Fibroblast of mammary gland (primary cell): ENCODE data around the gene PSORS1C1.

ENCODE experiments used
- DNase-seq: peaks from one replicate; pipeline ENCODE4 v3.0.0-alpha.2; 2010; ENCODE audit warnings: low read depth
- H3K4me3 ChIP-seq: 2 replicates; pipeline ENCODE4 v1.5.1; 2011; ENCODE audit warnings: low read depth, mild to moderate bottlenecking, low read length, moderate library complexity; ENCODE audit not compliant: control insufficient read depth
- CTCF ChIP-seq: conservative IDR thresholded peaks from 2 replicates; pipeline ENCODE4 v1.5.1; 2011; ENCODE audit warnings: low read depth, low read length, inconsistent platforms; ENCODE audit not compliant: control insufficient read depth, insufficient read depth

The PSORS1C1 gene

GRCh38 chr6:31144296-31144969, 29.8 kb downstream of the PSORS1C1 start:
- H3K4me3 ChIP-seq, result no peak overlapping the region
- DNase-seq, result no peak
- no peak for TF ChIP-seq CTCF

GRCh38 chr6:31144970-31145340, 30.4 kb downstream of the PSORS1C1 start:
- H3K4me3 ChIP-seq, result no peak overlapping the region
- no peak for DNase-seq
- TF ChIP-seq CTCF, result no peak

- H3K4me3 ChIP-seq, result no peak overlapping the region
- no peak for TF ChIP-seq CTCF
- DNase-seq, result no peak
Observed at GRCh38 chr6:31145386-31145785, 30.8 kb downstream of the PSORS1C1 start.

- DNase-seq, result no peak
- no peak for TF ChIP-seq CTCF
- H3K4me3 ChIP-seq, result no peak overlapping the region
Observed at GRCh38 chr6:31149827-31150447, 35.3 kb downstream of the PSORS1C1 start.

GRCh38 chr6:31152781-31153180, 38.2 kb downstream of the PSORS1C1 start:
- no peak for TF ChIP-seq CTCF
- no peak for DNase-seq
- H3K4me3 ChIP-seq, result no peak overlapping the region

- H3K4me3 ChIP-seq, result no peak overlapping the region
- TF ChIP-seq CTCF, result no peak
- DNase-seq, result no peak
Observed at GRCh38 chr6:31154436-31154835, 39.8 kb downstream of the PSORS1C1 start.

- no peak overlapping the region for H3K4me3 ChIP-seq
- no peak for DNase-seq
- no peak for TF ChIP-seq CTCF
Observed at GRCh38 chr6:31156641-31157040, 42.0 kb downstream of the PSORS1C1 start.
